BLaER1 treated with 17β-estradiol and CSF1 and Interleukin-3, amounts not matched to agents 10 nM and 100 nM (cell line): ENCODE measurements around the gene KRTAP1-1.
"Not testable (repeated sequence)": the region's sequence is repeated elsewhere in the genome, so short reads cannot be mapped to it uniquely, and the experiment has no call there.

ENCODE experiments used
- H3K27ac ChIP-seq, 11 experiments: shearing (Covaris generic); formaldehyde crosslinking; 2 replicates each; pipeline ENCODE4 v1.8.1; 2022
- H3K27me3 ChIP-seq, 11 experiments: shearing (Covaris generic); formaldehyde crosslinking; 2 replicates each; pipeline ENCODE4 v1.8.1; 2022
- H3K36me3 ChIP-seq, 11 experiments: shearing (Covaris generic); formaldehyde crosslinking; 2 replicates each; pipeline ENCODE4 v1.8.1; 2022
- H3K4me1 ChIP-seq, 10 experiments: shearing (Covaris generic); formaldehyde crosslinking; 2 replicates each; pipeline ENCODE4 v1.8.1; 2022
- H3K4me2 ChIP-seq, 11 experiments: shearing (Covaris generic); formaldehyde crosslinking; 2 replicates each; pipeline ENCODE4 v1.8.1; 2022
- H3K4me3 ChIP-seq, 10 experiments: shearing (Covaris generic); formaldehyde crosslinking; 2 replicates each; pipeline ENCODE4 v1.8.1; 2022
- H3K9ac ChIP-seq, 11 experiments: shearing (Covaris generic); formaldehyde crosslinking; 2 replicates each; pipeline ENCODE4 v1.8.1; 2022
- H3K9me3 ChIP-seq, 11 experiments: shearing (Covaris generic); formaldehyde crosslinking; replicated peaks in 1 of 11; 2 replicates each; pipeline ENCODE4 v1.8.1; 2022
- H4K20me1 ChIP-seq, 11 experiments: shearing (Covaris generic); formaldehyde crosslinking; 2 replicates each; pipeline ENCODE4 v1.8.1; 2022
- Cebpa-rat ChIP-seq, 11 experiments: shearing (Covaris generic); IDR thresholded peaks; 2 replicates each; pipeline ENCODE4 v1.8.1; 2022

Gene KRTAP1-1

DNA sequence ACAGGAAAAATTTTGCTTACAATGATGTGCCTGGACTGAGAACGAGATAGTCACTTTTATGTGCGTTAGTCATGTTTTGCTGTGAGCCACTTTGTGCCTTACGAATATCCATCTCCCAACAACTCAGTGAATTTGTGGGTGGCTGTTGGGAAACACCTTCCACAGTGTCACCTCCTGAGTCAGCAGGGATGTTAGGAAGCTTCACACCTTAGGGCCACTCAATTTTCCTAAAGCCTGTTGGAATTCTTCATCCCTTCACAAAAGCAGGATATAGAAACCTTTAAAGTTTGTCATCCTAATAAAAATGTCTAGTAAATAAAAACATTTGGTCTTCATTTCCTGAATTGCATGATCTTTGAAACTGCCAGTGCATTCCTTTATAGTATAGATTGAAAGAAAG, 28.1 kb downstream of the KRTAP1-1 start:
- Histone ChIP-seq H3K9me3 (no peaks in the 10 kb centered on the region), H3K9ac (no peak overlapping the region), H4K20me1 (no peaks in the 10 kb centered on the region), H3K27me3 (no peaks in the 10 kb centered on the region), H3K4me3 (no peak overlapping the region), H3K4me2 (no peak overlapping the region), H3K27ac (no peak overlapping the region), H3K4me1 (no peaks in the 10 kb centered on the region), H3K36me3 (no peaks in the 10 kb centered on the region)
- TF ChIP-seq Cebpa-rat (IDR thresholded peaks at IDR 0.05), result no peak

DNA sequence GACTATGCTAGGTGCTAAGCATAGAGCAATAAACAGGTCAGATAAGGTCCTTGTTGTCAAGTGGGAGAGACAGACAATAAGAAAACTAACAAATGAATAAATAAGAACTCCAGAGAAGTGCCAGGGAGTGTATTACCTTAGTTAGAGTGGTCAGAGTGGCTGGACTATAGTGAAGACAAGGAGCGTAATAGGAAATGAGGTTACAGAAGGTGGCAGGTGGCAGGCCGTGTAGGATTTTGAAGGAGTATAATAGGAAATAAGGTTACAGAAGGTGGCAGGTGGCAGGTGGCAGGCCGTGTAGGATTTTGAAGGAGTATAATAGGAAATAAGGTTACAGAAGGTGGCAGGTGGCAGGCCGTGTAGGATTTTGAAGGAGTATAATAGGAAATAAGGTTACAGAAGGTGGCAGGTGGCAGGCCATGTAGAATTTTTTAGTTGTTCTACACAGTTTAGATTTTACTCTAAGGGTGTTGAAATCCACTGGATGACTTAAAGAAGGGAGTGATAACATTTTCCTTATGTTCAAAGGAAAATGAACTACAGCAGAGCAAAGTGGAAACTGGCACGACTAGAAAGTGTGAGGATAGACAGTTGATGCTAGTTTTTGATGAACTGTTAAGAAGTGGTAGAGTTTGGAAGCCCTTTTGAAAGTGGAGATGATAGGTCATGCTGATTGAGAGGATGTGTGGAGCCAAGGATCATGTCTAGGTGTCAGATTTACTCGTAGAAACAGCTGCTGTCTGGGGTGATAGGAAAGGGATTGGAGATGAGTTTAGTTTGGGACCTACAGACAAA, 28.7 kb downstream of the KRTAP1-1 start:
- no peaks in the 10 kb centered on the region for H3K27me3 ChIP-seq
- H3K4me3 ChIP-seq, result no peak overlapping the region
- H3K9ac ChIP-seq, result no peak overlapping the region
- H4K20me1 ChIP-seq, result no peaks in the 10 kb centered on the region
- TF ChIP-seq Cebpa-rat (IDR thresholded peaks at IDR 0.05), result no peak
- H3K27ac ChIP-seq, result no peak overlapping the region
- H3K9me3 ChIP-seq, result no peaks in the 10 kb centered on the region
- no peak overlapping the region for H3K4me2 ChIP-seq
- H3K36me3 ChIP-seq, result no peaks in the 10 kb centered on the region
- no peaks in the 10 kb centered on the region for H3K4me1 ChIP-seq

DNA sequence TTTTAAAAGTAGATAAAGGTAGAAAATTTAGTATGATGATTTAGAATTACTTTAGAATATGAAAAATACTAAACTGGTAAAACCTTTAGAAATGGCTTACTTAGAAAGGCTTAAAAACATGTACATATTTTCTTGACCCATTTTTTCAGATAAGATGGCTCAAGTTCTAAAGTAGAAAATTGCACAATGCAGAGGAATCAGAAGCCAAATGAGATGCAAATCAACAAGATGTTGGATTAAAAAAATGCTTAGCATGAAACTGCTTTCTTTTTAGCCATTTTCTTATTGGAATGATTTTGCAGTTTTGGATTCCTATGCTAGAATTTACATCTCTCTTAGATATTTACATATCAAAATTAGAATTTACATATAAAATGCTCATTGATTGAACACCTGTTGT, 30.8 kb downstream of the KRTAP1-1 start:
- Histone ChIP-seq H3K9ac (no peak overlapping the region), H3K4me3 (no peak overlapping the region), H3K36me3 (no peaks in the 10 kb centered on the region), H3K9me3 (no peaks in the 10 kb centered on the region), H3K27me3 (no peaks in the 10 kb centered on the region), H3K4me2 (no peak overlapping the region), H4K20me1 (no peaks in the 10 kb centered on the region), H3K4me1 (no peaks in the 10 kb centered on the region), H3K27ac (no peak overlapping the region)
- no peak for TF ChIP-seq Cebpa-rat (IDR thresholded peaks at IDR 0.05)

DNA sequence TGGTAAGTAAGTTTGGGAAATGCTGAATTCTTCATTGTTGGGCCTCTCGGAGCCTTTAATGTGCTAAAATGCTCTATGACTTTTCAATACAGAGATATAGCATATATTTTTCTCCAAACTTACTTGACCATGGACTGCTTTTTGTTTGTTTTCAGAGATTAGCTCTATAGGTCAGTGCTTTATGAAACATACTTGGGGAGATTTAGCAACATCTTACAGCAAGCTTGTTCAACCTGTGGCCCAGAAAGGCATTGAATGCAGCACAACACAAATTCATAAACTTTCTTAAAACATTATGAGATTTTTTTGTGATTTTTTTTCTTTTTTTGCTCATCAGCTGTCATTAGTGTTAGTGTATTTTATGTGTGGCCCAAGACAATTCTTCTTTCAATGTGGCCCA, 31.3 kb downstream of the KRTAP1-1 start:
- TF ChIP-seq Cebpa-rat (IDR thresholded peaks at IDR 0.05), result no peak
- no peak overlapping the region for H3K9ac ChIP-seq

DNA sequence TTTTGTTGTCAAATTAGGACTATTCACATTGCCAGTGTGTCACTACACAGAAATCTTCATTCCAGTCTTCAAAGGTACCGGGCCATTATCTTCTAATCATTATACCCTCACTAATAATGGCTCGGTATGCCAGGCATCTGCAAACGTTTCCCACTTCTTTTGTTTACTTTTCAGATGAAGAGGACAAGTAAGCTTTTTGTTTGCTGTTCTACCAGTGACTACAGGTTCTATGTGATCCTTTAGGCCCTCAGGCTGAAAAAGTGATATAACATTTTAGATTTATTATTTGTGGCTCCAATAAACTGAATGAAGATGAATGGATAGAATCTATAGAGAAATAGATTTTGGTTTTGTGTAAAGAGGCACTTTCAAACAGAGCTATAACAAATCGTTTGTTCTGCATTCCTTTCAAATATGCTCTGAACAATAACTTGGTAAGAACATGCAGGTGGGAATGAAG, 31.9 kb downstream of the KRTAP1-1 start:
- H3K27ac ChIP-seq, result no peak overlapping the region
- H3K9me3 ChIP-seq, result no peaks in the 10 kb centered on the region
- H3K4me3 ChIP-seq, result no peak overlapping the region
- H3K9ac ChIP-seq, result no peak overlapping the region
- no peaks in the 10 kb centered on the region for H3K4me1 ChIP-seq
- TF ChIP-seq Cebpa-rat (IDR thresholded peaks at IDR 0.05), result no peak
- no peaks in the 10 kb centered on the region for H3K27me3 ChIP-seq
- no peaks in the 10 kb centered on the region for H4K20me1 ChIP-seq
- H3K36me3 ChIP-seq, result no peaks in the 10 kb centered on the region
- H3K4me2 ChIP-seq, result no peak overlapping the region

More for the DNA sequence above, 31.3 kb downstream of the KRTAP1-1 start:
- no peak overlapping the region for H3K4me3 ChIP-seq
- no peak overlapping the region for H3K27ac ChIP-seq
- no peaks in the 10 kb centered on the region for H3K9me3 ChIP-seq
- no peaks in the 10 kb centered on the region for H3K4me1 ChIP-seq
- no peaks in the 10 kb centered on the region for H3K36me3 ChIP-seq
- no peaks in the 10 kb centered on the region for H4K20me1 ChIP-seq
- H3K4me2 ChIP-seq, result no peak overlapping the region
- no peaks in the 10 kb centered on the region for H3K27me3 ChIP-seq

DNA sequence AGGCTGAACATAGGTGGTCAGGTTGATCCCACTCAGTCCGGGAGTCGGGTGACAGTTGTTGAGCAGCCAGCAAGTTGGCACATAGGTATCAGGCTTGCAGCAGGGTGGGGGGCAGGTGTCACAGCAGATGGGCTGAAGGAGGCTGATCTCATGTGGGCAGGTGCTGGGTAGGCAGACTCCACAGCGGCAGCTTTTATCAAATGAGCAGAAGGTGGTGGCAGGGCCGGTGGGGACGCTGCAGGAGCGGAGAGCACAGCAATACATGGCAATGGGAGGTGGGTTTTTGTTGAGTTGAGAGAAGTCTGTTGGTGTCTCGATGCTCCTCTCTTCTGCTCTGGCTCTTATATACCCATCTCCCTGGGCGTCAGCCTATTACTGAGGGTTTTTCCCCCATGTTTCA, 32.4 kb downstream of the KRTAP1-1 start, which contains the start of gene KRTAP3-1:
Gene KRTAP3-1 (minus strand): TSS at position 318 of the 400 bp plus-strand sequence. CDS start 54 bp downstream, at position 264.
- no peak for TF ChIP-seq Cebpa-rat (IDR thresholded peaks at IDR 0.05)
- no peaks in the 10 kb centered on the region for H3K36me3 ChIP-seq
- no peaks in the 10 kb centered on the region for H3K27me3 ChIP-seq
- H3K4me3 ChIP-seq, result no peak within 1 kb of the TSS
- H4K20me1 ChIP-seq, result no peaks in the 10 kb centered on the region
- no peak within 1 kb of the TSS for H3K27ac ChIP-seq
- H3K9ac ChIP-seq, result no peak within 1 kb of the TSS
- no peak within 1 kb of the TSS for H3K4me2 ChIP-seq
- no peaks in the 10 kb centered on the region for H3K9me3 ChIP-seq
- H3K4me1 ChIP-seq, result no peaks in the 10 kb centered on the region

DNA sequence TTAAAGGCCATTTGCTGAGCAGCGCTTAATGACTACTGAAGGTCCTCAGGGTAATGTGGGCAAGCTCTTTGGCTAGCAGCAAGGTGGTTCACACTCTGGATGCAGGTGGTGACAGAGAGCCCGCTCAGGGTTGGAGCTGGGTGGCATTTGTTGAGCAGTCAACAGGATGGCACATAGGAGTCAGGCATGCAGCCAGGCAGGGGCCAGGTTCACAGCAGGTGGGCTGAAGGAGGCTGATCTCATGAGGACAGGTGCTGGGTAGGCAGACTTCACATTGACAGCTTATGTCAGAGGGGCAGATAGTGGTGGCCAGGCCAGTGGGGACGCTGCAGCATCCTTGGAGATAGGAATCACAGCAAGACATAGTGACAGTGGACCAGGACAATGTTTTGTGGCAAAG, 36.9 kb downstream of the KRTAP1-1 start:
- Histone ChIP-seq H3K27ac (no peak overlapping the region), H3K4me1 (no peaks in the 10 kb centered on the region), H3K4me3 (no peak overlapping the region), H3K4me2 (no peak overlapping the region), H3K36me3 (no peaks in the 10 kb centered on the region), H4K20me1 (no peaks in the 10 kb centered on the region), H3K27me3 (no peaks in the 10 kb centered on the region), H3K9ac (no peak overlapping the region), H3K9me3 (0 out of 22 replicates have a peak, but pooled peaks cover 0 to 9% (median 0%) of the 10 kb centered on the region in 11 experiments)
- no peak for TF ChIP-seq Cebpa-rat (IDR thresholded peaks at IDR 0.05)

DNA sequence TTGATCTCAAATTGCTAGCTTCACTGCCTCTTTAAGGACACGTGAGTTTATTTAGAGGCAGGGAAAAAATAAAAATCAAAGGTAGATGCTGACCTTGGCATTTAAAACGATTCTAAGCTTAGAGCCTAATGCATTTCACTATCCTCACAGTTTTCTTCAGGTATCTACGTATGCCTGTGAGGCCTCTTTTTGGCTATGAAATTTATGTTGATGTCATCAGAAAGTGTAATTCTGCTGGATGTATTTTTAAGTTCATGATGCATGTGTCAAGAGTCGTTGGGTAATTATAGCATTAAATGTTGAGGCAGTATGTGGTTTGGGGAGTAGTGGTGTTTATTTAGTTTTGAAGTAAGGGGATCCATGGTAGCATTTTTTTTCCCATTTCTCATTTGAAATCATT, 37.3 kb downstream of the KRTAP1-1 start:
- H3K36me3 ChIP-seq, result no peaks in the 10 kb centered on the region
- no peak overlapping the region for H3K4me2 ChIP-seq
- no peak for TF ChIP-seq Cebpa-rat (IDR thresholded peaks at IDR 0.05)
- no peaks in the 10 kb centered on the region for H3K27me3 ChIP-seq
- H3K4me1 ChIP-seq, result no peaks in the 10 kb centered on the region
- 0 out of 22 replicates have a peak, but pooled peaks cover 0 to 9% (median 0%) of the 10 kb centered on the region in 11 experiments for H3K9me3 ChIP-seq
- H3K27ac ChIP-seq, result no peak overlapping the region
- no peak overlapping the region for H3K4me3 ChIP-seq
- no peak overlapping the region for H3K9ac ChIP-seq
- H4K20me1 ChIP-seq, result no peaks in the 10 kb centered on the region

DNA sequence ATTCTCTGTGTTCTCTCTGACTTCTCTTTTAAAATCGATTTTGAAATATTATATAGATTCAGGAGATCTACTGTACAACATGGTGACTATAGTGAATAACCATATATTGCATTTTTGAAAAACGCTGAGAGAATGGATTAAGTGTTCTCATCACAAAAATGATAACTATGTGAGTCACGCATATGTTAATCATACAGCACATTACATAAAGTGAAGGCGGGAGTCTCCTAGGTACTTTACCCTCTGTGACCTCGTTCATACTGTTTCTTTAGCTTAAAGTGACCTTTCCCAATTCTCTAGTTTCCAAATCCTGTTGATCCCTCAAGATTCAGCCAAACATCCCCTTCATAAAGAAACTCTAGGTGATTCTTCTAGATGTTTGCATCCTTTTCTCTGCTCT, 38.4 kb downstream of the KRTAP1-1 start:
- no peak overlapping the region for H3K9ac ChIP-seq
- H3K27ac ChIP-seq, result no peak overlapping the region
- no peaks in the 10 kb centered on the region for H3K27me3 ChIP-seq
- no peaks in the 10 kb centered on the region for H3K4me1 ChIP-seq
- H4K20me1 ChIP-seq, result no peaks in the 10 kb centered on the region
- no peak for TF ChIP-seq Cebpa-rat (IDR thresholded peaks at IDR 0.05)
- no peak overlapping the region for H3K4me3 ChIP-seq
- no peak overlapping the region for H3K4me2 ChIP-seq
- 0 out of 22 replicates have a peak, but pooled peaks cover 0 to 9% (median 0%) of the 10 kb centered on the region in 11 experiments for H3K9me3 ChIP-seq
- no peaks in the 10 kb centered on the region for H3K36me3 ChIP-seq

DNA sequence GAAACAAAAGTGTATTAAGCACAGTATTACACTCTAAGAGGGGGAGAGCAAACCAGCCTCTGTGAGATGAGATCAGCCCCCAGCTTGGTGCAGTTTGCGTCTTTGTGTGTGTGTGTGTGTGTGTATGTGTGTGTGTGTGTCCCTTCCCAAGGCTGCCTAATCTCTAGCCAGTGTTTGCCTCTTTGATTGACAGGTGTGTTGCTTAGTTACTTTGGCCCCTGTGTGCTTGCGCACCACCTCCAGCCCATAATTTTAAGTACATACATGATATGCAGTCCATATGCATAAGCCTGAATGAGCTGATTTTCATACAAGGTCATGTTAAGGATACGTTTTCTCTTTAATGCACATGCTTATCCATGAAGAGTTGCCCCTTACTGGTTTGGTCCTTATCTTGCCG, 39.5 kb downstream of the KRTAP1-1 start:
- TF ChIP-seq Cebpa-rat (IDR thresholded peaks at IDR 0.05), result no peak
- no peak overlapping the region for H3K4me2 ChIP-seq

DNA sequence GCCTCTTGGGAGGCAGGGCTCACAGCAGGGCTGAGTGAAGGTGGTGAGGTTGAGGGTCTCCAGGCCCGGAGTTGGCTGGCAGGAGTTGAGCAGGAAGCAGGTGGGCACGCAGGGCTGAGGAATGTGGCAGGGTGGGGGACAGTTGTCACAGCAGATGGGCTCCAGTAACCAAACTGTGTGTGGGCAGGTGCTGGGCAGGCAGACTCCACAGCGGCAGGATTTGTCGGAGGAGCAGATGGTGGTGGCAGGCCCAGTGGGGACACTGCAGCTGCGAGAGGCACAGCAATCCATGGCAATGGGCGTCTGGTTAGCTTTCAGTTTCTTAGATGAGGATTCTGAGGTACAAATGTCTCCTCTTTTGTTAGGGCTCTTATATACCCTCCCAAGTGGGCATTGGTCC, 41.7 kb downstream of the KRTAP1-1 start, which contains the start of gene KRTAP3-2:
Gene KRTAP3-2 (minus strand): TSS at position 344 of the 400 bp plus-strand sequence. CDS start 53 bp downstream, at position 291.
- not testable (repeated sequence) for H3K9ac ChIP-seq, H4K20me1 ChIP-seq, H3K4me3 ChIP-seq, H3K27me3 ChIP-seq, H3K4me1 ChIP-seq, H3K27ac ChIP-seq, H3K36me3 ChIP-seq, H3K9me3 ChIP-seq, H3K4me2 ChIP-seq

More for the DNA sequence above, 39.5 kb downstream of the KRTAP1-1 start:
- H3K9me3 ChIP-seq, result 0 out of 22 replicates have a peak, but pooled peaks cover 0 to 9% (median 0%) of the 10 kb centered on the region in 11 experiments
- H3K27me3 ChIP-seq, result no peaks in the 10 kb centered on the region
- no peak overlapping the region for H3K9ac ChIP-seq
- no peak overlapping the region for H3K4me3 ChIP-seq
- H3K4me1 ChIP-seq, result no peaks in the 10 kb centered on the region
- H4K20me1 ChIP-seq, result no peaks in the 10 kb centered on the region
- H3K36me3 ChIP-seq, result no peaks in the 10 kb centered on the region
- no peak overlapping the region for H3K27ac ChIP-seq
